Cardiac fibroblast (primary cell): ENCODE measurements around the gene SLC25A27.
A peak's percentile ranks its signal among the peaks of the same experiment; 100 is the strongest.

Source experiments
- DNase-seq, 2 donors: peaks; one replicate each; pipeline versions ENCODE4 v3.0.0 to v3.0.0-alpha.2; 2010; ENCODE audit warnings: low read depth in 2 of 2
- H3K4me3 ChIP-seq, 2 donors: replicated peaks in 1 of 2; 1 replicate in 1 of 2; 2 replicates in 1 of 2; pipeline ENCODE4 v1.5.1; 2011; ENCODE audit warnings: low read depth in 2 of 2, low read length in 2 of 2, mild to moderate bottlenecking in 2 of 2, moderate library complexity in 1 of 2
- TF ChIP-seq, protein P1 (sequence below): IDR thresholded peaks from one replicate; pipeline ENCODE4 v1.5.1; 2011; ENCODE audit warnings: low read depth, mild to moderate bottlenecking, low read length, inconsistent platforms

SLC25A27 gene

GRCh38 chr6:46651006-46651405 is 1.8 kb upstream of the SLC25A27 start:
- TF ChIP-seq, protein P1, sequence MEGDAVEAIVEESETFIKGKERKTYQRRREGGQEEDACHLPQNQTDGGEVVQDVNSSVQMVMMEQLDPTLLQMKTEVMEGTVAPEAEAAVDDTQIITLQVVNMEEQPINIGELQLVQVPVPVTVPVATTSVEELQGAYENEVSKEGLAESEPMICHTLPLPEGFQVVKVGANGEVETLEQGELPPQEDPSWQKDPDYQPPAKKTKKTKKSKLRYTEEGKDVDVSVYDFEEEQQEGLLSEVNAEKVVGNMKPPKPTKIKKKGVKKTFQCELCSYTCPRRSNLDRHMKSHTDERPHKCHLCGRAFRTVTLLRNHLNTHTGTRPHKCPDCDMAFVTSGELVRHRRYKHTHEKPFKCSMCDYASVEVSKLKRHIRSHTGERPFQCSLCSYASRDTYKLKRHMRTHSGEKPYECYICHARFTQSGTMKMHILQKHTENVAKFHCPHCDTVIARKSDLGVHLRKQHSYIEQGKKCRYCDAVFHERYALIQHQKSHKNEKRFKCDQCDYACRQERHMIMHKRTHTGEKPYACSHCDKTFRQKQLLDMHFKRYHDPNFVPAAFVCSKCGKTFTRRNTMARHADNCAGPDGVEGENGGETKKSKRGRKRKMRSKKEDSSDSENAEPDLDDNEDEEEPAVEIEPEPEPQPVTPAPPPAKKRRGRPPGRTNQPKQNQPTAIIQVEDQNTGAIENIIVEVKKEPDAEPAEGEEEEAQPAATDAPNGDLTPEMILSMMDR, result no peak
- no peak overlapping the region for H3K4me3 ChIP-seq
- no peak for DNase-seq

DNA sequence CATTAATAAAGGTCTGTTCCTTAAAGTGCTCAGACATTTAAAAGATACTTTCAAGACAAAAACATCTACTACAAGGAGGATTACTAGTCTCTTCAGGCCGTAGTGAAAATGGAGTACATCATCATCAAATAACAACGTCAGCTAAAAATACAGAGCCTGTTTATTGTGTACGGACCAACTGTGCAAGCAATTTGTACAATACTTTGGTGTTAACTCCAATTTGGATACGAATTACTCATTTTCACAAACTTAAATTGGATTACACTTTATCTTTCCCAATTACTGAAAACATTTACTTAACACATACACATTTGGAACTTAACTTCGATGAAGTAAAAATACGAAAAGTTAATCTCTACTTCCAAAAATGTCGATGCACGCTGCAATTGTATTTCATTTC is 959 bp upstream of the SLC25A27 start:
- TF ChIP-seq, protein P1, result no peak
- H3K4me3 ChIP-seq, result no peak overlapping the region
- DNase-seq, result no peak

- TF ChIP-seq, protein P1, result no peak
- DNase-seq, result no peak
- H3K4me3 ChIP-seq, result peak overlapping the region; percentile 68 to 80
Observed at GRCh38 chr6:46652232-46652602, 558 bp upstream of the SLC25A27 start.

DNA sequence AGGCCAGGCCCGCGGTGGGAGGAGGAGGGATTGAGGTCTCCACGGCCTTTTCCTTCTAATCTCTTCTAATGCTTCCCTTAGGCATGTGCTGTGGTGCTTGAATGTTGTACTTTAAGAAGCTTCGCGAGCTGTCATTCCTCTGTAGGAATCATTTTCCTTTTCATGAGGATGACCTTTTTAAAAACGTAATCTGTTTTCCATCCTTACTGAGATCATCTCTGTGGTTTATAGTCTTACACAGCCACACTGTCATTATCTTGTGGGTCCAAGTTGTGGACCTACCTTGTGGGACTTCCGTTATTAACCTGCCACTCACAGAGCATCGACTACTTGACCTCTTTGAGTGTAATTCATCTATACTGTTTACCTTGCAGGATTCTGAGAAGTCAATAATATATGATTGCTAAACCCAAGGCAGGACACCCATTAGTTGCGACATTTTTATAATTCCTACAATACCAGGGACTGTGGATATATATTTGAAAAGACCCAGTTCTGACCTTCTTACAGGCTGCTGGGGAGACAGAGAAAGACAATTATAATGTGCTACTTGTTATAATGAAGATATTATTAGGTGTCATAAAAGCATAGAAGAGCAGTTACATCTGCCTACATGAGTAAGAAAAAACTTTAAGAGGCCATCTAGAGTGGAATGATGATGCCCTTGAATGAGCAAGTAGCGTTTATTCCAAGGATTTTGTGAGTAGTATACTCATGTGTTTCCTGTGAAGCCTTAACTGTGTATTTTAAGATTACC is 842 bp downstream of the SLC25A27 start:
- H3K4me3 ChIP-seq, result peak overlapping the region; percentile 68 to 80
- DNase-seq, result no peak
- TF ChIP-seq, protein P1, result no peak

DNA sequence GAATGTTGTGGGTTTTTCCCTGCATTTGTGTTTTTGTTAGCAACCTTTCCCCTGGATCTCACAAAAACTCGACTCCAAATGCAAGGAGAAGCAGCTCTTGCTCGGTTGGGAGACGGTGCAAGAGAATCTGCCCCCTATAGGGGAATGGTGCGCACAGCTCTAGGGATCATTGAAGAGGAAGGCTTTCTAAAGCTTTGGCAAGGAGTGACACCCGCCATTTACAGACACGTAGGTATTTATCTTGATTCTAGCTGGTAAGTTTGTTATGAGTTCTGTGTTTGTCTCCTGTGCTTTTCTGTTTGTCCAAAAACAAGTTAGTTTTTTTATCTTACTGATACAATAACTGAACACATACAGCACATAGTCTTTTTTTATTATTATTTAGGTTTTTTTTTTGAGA is 3.0 kb downstream of the SLC25A27 start:
- no peak overlapping the region for H3K4me3 ChIP-seq
- peak in 1 of 2 donors; percentile 5 for DNase-seq
- TF ChIP-seq, protein P1, result peak; percentile 32

DNA sequence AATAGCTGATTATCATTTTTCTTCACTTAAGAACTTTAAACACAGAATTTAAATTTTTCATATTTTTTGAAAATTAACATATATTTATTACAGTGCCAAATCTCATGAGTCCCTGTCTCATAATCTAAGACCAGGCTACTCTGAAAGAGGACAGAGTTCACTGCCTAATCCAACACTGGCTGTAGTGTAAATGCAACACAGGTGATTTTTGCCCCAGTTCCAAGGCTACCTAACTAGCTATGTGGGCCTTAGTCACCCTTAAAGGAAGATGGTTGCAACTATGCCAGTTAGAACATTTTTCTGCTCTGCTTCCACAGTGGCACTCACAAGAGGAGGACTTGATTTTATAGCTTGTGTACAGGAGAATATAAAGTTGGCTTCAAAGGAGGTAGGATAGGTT is 4.9 kb downstream of the SLC25A27 start:
- no peak overlapping the region for H3K4me3 ChIP-seq
- DNase-seq, result no peak
- TF ChIP-seq, protein P1, result no peak

GRCh38 chr6:46661483-46661882 is 8.7 kb downstream of the SLC25A27 start:
- TF ChIP-seq, protein P1, result no peak
- DNase-seq, result no peak

More at GRCh38 chr6:46661483-46661882, 8.7 kb downstream of the SLC25A27 start:
- no peak overlapping the region for H3K4me3 ChIP-seq
